Measurements from ENCODE around the gene MAGI2.

The MAGI2 gene

GRCh38 chr7:78265486-78265885, 1188.0 kb downstream of the MAGI2 start:
- no peak overlapping the region for H3K27ac ChIP-seq (ENCODE audit: low read depth, low read length)
- H3K4me2 ChIP-seq (ENCODE audit: low read length), result no peak overlapping the region
- no peaks in the 10 kb centered on the region for H3K9me2 ChIP-seq (replicated peaks; ENCODE audit: control insufficient read depth, low read length)
- H3K79me2 ChIP-seq (ENCODE audit: control insufficient read depth, low read length), result no peaks in the 10 kb centered on the region
- H3K4me1 ChIP-seq (ENCODE audit: control insufficient read depth, low read length), result no peaks in the 10 kb centered on the region
- H3K9me3 ChIP-seq (ENCODE audit: control insufficient read depth, insufficient read depth, low read length), result no peaks in the 10 kb centered on the region
- H3F3A ChIP-seq (ENCODE audit: control insufficient read depth, insufficient read depth), result no peaks in the 10 kb centered on the region
- no peaks in the 10 kb centered on the region for H4K20me1 ChIP-seq (ENCODE audit: control insufficient read depth, insufficient read depth, low read depth, low read length)
- H3K4me3 ChIP-seq (ENCODE audit: low read length), result no peak overlapping the region
- no peaks in the 10 kb centered on the region for H3K27me3 ChIP-seq (ENCODE audit: control insufficient read depth, low read length)
- TF ChIP-seq CTCF (IDR thresholded peaks at IDR 0.05; ENCODE audit: low read depth, low read length, poor library complexity, severe bottlenecking) (no peak), EZH2phosphoT487 (IDR thresholded peaks at IDR 0.05; ENCODE audit: borderline replicate concordance, low read length) (no peak)
- H3K36me3 ChIP-seq (ENCODE audit: control insufficient read depth, low read length), result no peaks in the 10 kb centered on the region

DNA sequence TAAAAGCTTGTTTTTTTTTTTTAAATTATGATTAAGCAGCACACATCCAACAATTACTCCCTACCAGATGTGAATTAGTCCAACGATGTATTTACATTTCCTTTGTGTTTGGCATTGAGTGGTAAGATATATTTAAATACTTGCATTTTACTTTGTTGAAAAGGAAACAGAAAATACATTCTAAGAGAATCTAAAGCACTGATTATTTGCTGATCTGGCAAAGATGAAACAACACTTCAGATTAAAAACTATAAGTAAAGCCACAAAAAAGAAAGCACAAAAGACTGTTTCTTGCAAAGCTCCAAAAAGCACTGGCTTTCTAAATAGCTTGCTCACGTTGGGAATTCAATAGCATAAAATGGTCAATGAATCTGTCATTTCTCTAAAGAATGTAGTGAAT, 1188.4 kb downstream of the MAGI2 start:
- Histone ChIP-seq H3K4me3 (ENCODE audit: low read length) (no peak overlapping the region), H3K27me3 (ENCODE audit: control insufficient read depth, low read length) (no peaks in the 10 kb centered on the region), H3K36me3 (ENCODE audit: control insufficient read depth, low read length) (no peaks in the 10 kb centered on the region), H3K4me1 (ENCODE audit: control insufficient read depth, low read length) (no peaks in the 10 kb centered on the region), H3F3A (ENCODE audit: control insufficient read depth, insufficient read depth) (no peaks in the 10 kb centered on the region), H3K4me2 (ENCODE audit: low read length) (no peak overlapping the region), H3K9me3 (ENCODE audit: control insufficient read depth, insufficient read depth, low read length) (no peaks in the 10 kb centered on the region), H3K27ac (ENCODE audit: low read depth, low read length) (no peak overlapping the region), H4K20me1 (ENCODE audit: control insufficient read depth, insufficient read depth, low read depth, low read length) (no peaks in the 10 kb centered on the region), H3K9me2 (replicated peaks; ENCODE audit: control insufficient read depth, low read length) (no peaks in the 10 kb centered on the region), H3K79me2 (ENCODE audit: control insufficient read depth, low read length) (no peaks in the 10 kb centered on the region)
- TF ChIP-seq EZH2phosphoT487 (IDR thresholded peaks at IDR 0.05; ENCODE audit: borderline replicate concordance, low read length) (no peak), CTCF (IDR thresholded peaks at IDR 0.05; ENCODE audit: low read depth, low read length, poor library complexity, severe bottlenecking) (no peak)

DNA sequence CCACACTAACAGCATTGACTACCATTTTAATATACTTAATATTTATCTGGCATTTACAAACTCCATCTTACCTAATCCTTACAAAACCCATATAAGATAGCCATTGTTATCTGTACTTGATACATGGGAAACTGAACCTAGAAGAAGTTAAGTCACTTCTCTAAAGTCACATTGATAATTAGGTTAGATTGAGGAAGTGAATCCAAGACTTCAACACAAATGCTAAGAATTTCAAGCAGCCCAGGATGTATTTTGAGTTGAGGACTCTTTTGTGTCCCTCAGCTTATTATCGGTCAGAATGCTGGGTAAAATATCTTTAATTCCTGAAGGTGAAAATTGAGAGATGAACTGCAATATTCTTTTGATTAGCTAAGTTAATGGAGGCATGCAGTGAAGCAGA, 1189.4 kb downstream of the MAGI2 start:
- no peak overlapping the region for H3K4me2 ChIP-seq (ENCODE audit: low read length)
- no peaks in the 10 kb centered on the region for H3K4me1 ChIP-seq (ENCODE audit: control insufficient read depth, low read length)
- H3K9me3 ChIP-seq (ENCODE audit: control insufficient read depth, insufficient read depth, low read length), result no peaks in the 10 kb centered on the region
- no peaks in the 10 kb centered on the region for H3K27me3 ChIP-seq (ENCODE audit: control insufficient read depth, low read length)
- no peak for TF ChIP-seq EZH2phosphoT487 (IDR thresholded peaks at IDR 0.05; ENCODE audit: borderline replicate concordance, low read length)
- no peaks in the 10 kb centered on the region for H3K79me2 ChIP-seq (ENCODE audit: control insufficient read depth, low read length)
- H3K27ac ChIP-seq (ENCODE audit: low read depth, low read length), result no peak overlapping the region
- H3K4me3 ChIP-seq (ENCODE audit: low read length), result no peak overlapping the region
- no peaks in the 10 kb centered on the region for H3K9me2 ChIP-seq (replicated peaks; ENCODE audit: control insufficient read depth, low read length)
- no peaks in the 10 kb centered on the region for H3K36me3 ChIP-seq (ENCODE audit: control insufficient read depth, low read length)
- H4K20me1 ChIP-seq (ENCODE audit: control insufficient read depth, insufficient read depth, low read depth, low read length), result no peaks in the 10 kb centered on the region
- H3F3A ChIP-seq (ENCODE audit: control insufficient read depth, insufficient read depth), result no peaks in the 10 kb centered on the region

- TF ChIP-seq EZH2phosphoT487 (IDR thresholded peaks at IDR 0.05; ENCODE audit: borderline replicate concordance, low read length) (no peak), CTCF (IDR thresholded peaks at IDR 0.05; ENCODE audit: low read depth, low read length, poor library complexity, severe bottlenecking) (no peak)
- H4K20me1 ChIP-seq (ENCODE audit: control insufficient read depth, insufficient read depth, low read depth, low read length), result no peaks in the 10 kb centered on the region
- H3K27me3 ChIP-seq (ENCODE audit: control insufficient read depth, low read length), result no peaks in the 10 kb centered on the region
- no peaks in the 10 kb centered on the region for H3K9me3 ChIP-seq (ENCODE audit: control insufficient read depth, insufficient read depth, low read length)
- H3K4me1 ChIP-seq (ENCODE audit: control insufficient read depth, low read length), result no peaks in the 10 kb centered on the region
- no peaks in the 10 kb centered on the region for H3F3A ChIP-seq (ENCODE audit: control insufficient read depth, insufficient read depth)
- H3K27ac ChIP-seq (ENCODE audit: low read depth, low read length), result no peak overlapping the region
- H3K79me2 ChIP-seq (ENCODE audit: control insufficient read depth, low read length), result no peaks in the 10 kb centered on the region
- no peak overlapping the region for H3K4me2 ChIP-seq (ENCODE audit: low read length)
- H3K9me2 ChIP-seq (replicated peaks; ENCODE audit: control insufficient read depth, low read length), result no peaks in the 10 kb centered on the region
- H3K4me3 ChIP-seq (ENCODE audit: low read length), result no peak overlapping the region
- no peaks in the 10 kb centered on the region for H3K36me3 ChIP-seq (ENCODE audit: control insufficient read depth, low read length)
These were observed 1191.7 kb downstream of the MAGI2 start for GRCh38 chr7:78261739-78262138.
